Pancreas (tissue), 10 donors: ENCODE results near the gene ITGA8. TPM values are rescaled to one million over a fixed set of nuclear protein-coding genes. Genes with fewer than 3 reads are reported as not detected.

Source experiments
- ATAC-seq, 4 donors: fragments of 200-7000 bp; cut with Tn5 transposase; one replicate each; pipeline versions ENCODE4 v1.8.0 to v1.9.1; 2020; ENCODE audit warnings: mild to moderate bottlenecking in 4 of 4, moderate library complexity in 4 of 4
- DNase-seq, 6 donors: peaks; one replicate each; pipeline ENCODE4 v3.0.0-alpha.2; 2020
- FAIRE-seq: peaks from 2 replicates; lab custom pipeline; 2012; peaks lifted over from hg19 to GRCh38; lab: Jason Lieb, UNC
- H3K27ac ChIP-seq, 4 donors: fragments of 200-600 bp; sonication (generic); 1 replicate in 3 of 4; 2 replicates in 1 of 4; pipeline versions ENCODE4 v1.5.0 to v1.8.0; 2020
- H3K27me3 ChIP-seq, 4 donors: fragments of 200-600 bp; one replicate each; pipeline ENCODE4 v1.8.0; 2021
- H3K36me3 ChIP-seq, 3 donors: fragments of 200-600 bp; sonication (generic) in 1 of 3; one replicate each; pipeline versions ENCODE4 v1.5.0 to v1.8.0; 2020 to 2021
- H3K4me1 ChIP-seq, 3 donors: fragments of 200-600 bp; one replicate each; pipeline ENCODE4 v1.8.0; 2021
- H3K4me3 ChIP-seq, 4 donors: fragments of 200-600 bp; sonication (generic) in 2 of 4; one replicate each; pipeline versions ENCODE4 v1.5.0 to v1.8.0; 2020 to 2021
- H3K9me3 ChIP-seq, 4 donors: fragments of 200-600 bp; one replicate each; pipeline ENCODE4 v1.8.0; 2021
- CTCF ChIP-seq, 4 donors: fragments of 200-600 bp; sonication (generic) in 3 of 4; IDR thresholded peaks; one replicate each; pipeline versions ENCODE4 v1.5.0 to v1.8.0; 2021; ENCODE audit warnings: antibody characterized with exemption in 4 of 4
- WGBS, 2 donors: extraction: QIAGEN DNeasy Blood & Tissue Kit; methylation state at CpG; one replicate each; pipeline ENCODE4 v1.1.7; 2013; 5-methylcytosine and 5-hydroxymethylcytosine counted together
- intact Hi-C, 3 donors: fragments of 100-400 bp; cut with DNase I; formaldehyde crosslinking; loops; one replicate each; pipeline versions ENCODE4 v1.11.1 to v1.14.2; 2022
- polyA plus RNA-seq, 2 donors: library from polyadenylated mRNA; stranded (reverse); fragments of 200-250 nt; gene quantifications; one replicate each; pipeline ENCODE4 v1.2.3, GENCODE V29; 2013
- total RNA-seq, 6 donors: library from RNA; stranded (reverse); fragmentation: NEBNext Ultra II Directional in 4 of 6; extraction: Animal tissue kit (Norgen Biotek cat#: 25700) in 4 of 6; gene quantifications; one replicate each; pipeline versions ENCODE4 v1.2.1 to v1.2.4, GENCODE V29; 2021 to 2023
- donor health status: healthy with polysubstance abuse.
- donor health status: DM: no; HTN: no; CAD: no; lungs with moderate emphysema.
- donor health status: DM: no; HTN: no; CAD: no.
- donor health status: control.
- donor health status: control.
- donor health status: Bipolar disorder and iron deficiency.
- donor health status: DM: yes; HTN: yes; CAD: no.
- donor health status: DM: no; HTN: no; CAD: no.
- donor health status: DM: no; HTN: no; CAD: no.
- donor health status: DM: yes; HTN: yes; CAD: no.

The ITGA8 gene
- total and polyA plus RNA-seq, 8 donors, result 0.12 to 1.1 (median 0.52) TPM

- ATAC-seq (no peak), FAIRE-seq (no peak), DNase-seq (no peak)
- H3K27me3 ChIP-seq, result no peaks in the 10 kb centered on the region
- H3K4me3 ChIP-seq, result no peak overlapping the region
- intact Hi-C loops, result no loop called here
- H3K4me1 ChIP-seq, result no peaks in the 10 kb centered on the region
- WGBS, 2 donors, result 27 to 28% methylated on average over 5 of the region's 5 CpGs
- H3K36me3 ChIP-seq, result no peaks in the 10 kb centered on the region
- no peak for TF ChIP-seq CTCF (IDR thresholded peaks at IDR 0.05)
- H3K9me3 ChIP-seq, result no peaks in the 10 kb centered on the region
- H3K27ac ChIP-seq, result no peak overlapping the region
Measured at GRCh38 chr10:15660990-15661389, 58.7 kb downstream of the ITGA8 start.

GRCh38 chr10:15658069-15658702 is 61.5 kb downstream of the ITGA8 start:
- no peak for FAIRE-seq
- TF ChIP-seq CTCF (IDR thresholded peaks at IDR 0.05), result no peak
- intact Hi-C loops, result no loop called here

GRCh38 chr10:15652757-15653156 is 67.0 kb downstream of the ITGA8 start:
- no peak overlapping the region for H3K4me3 ChIP-seq
- no peaks in the 10 kb centered on the region for H3K9me3 ChIP-seq
- H3K27ac ChIP-seq, result no peak overlapping the region
- no peak for ATAC-seq
- H3K36me3 ChIP-seq, result no peaks in the 10 kb centered on the region
- H3K27me3 ChIP-seq, result peaks cover 0 to 3% (median 0%) of the 10 kb centered on the region in 4 donors
- no peak for DNase-seq
- WGBS, 2 donors, result 74 to 88% methylated on average over 4 of the region's 4 CpGs
- H3K4me1 ChIP-seq, result no peaks in the 10 kb centered on the region
- intact Hi-C loops, result no loop called here
- no peak for TF ChIP-seq CTCF (IDR thresholded peaks at IDR 0.05)
- FAIRE-seq, result no peak

More at GRCh38 chr10:15658069-15658702, 61.5 kb downstream of the ITGA8 start:
- H3K9me3 ChIP-seq, result no peaks in the 10 kb centered on the region
- peaks cover 0 to 3% (median 0%) of the 10 kb centered on the region in 4 donors for H3K27me3 ChIP-seq
- no peak overlapping the region for H3K27ac ChIP-seq
- DNase-seq (no peak), ATAC-seq (no peak)
- WGBS, 2 donors, result 57 to 58% methylated on average over 5 of the region's 5 CpGs
- no peaks in the 10 kb centered on the region for H3K4me1 ChIP-seq
- no peak overlapping the region for H3K4me3 ChIP-seq
- no peaks in the 10 kb centered on the region for H3K36me3 ChIP-seq

- Histone ChIP-seq H3K27me3 (peaks cover 0 to 3% (median 0%) of the 10 kb centered on the region in 4 donors), H3K4me3 (no peak overlapping the region), H3K4me1 (no peaks in the 10 kb centered on the region), H3K9me3 (no peaks in the 10 kb centered on the region), H3K27ac (no peak overlapping the region), H3K36me3 (no peaks in the 10 kb centered on the region)
- no peak for DNase-seq
- no peak for ATAC-seq
- intact Hi-C loops, result no loop called here
- TF ChIP-seq CTCF (IDR thresholded peaks at IDR 0.05), result no peak
- no peak for FAIRE-seq
- 79 to 81% methylated on average over 7 of the region's 7 CpGs for WGBS, 2 donors
Measured at GRCh38 chr10:15652117-15652516, 67.6 kb downstream of the ITGA8 start.

- no peak overlapping the region for H3K4me3 ChIP-seq
- 8 to 9% methylated on average over 6 of the region's 6 CpGs for WGBS, 2 donors
- no peak for TF ChIP-seq CTCF (IDR thresholded peaks at IDR 0.05)
- no peaks in the 10 kb centered on the region for H3K36me3 ChIP-seq
- intact Hi-C loops, result no loop called here
- no peaks in the 10 kb centered on the region for H3K9me3 ChIP-seq
- no peaks in the 10 kb centered on the region for H3K4me1 ChIP-seq
- FAIRE-seq, result no peak
- H3K27me3 ChIP-seq, result peaks cover 0 to 3% (median 0%) of the 10 kb centered on the region in 4 donors
- no peak for DNase-seq
- H3K27ac ChIP-seq, result no peak overlapping the region
- no peak for ATAC-seq
Measured at GRCh38 chr10:15651175-15651574, 68.5 kb downstream of the ITGA8 start.
